GM12878 (cell line): ENCODE results near the gene IER5L. TPM values are rescaled to one million over a fixed set of nuclear protein-coding genes. Genes with fewer than 3 reads are reported as not detected.
A peak's percentile ranks its signal among the peaks of the same experiment; 100 is the strongest.

Experiments used
- BACH1 ChIP-seq: fragments of 450-650 bp; IDR thresholded peaks from 2 replicates; pipeline ENCODE4 v1.6.1; 2017; ENCODE audit warnings: mild to moderate bottlenecking, borderline replicate concordance
- CBFB ChIP-seq: IDR thresholded peaks from 2 replicates; pipeline ENCODE4 v1.6.1; 2016; ENCODE audit warnings: antibody characterized with exemption, low read depth
- CBX3 ChIP-seq: fragments of 200-600 bp; sonication (generic); IDR thresholded peaks from 2 replicates; pipeline ENCODE4 v1.6.1; 2016; ENCODE audit warnings: low read depth, borderline replicate concordance
- CHD2 ChIP-seq: IDR thresholded peaks from 2 replicates; pipeline ENCODE4 v1.6.1; 2011; ENCODE audit warnings: low read depth, low read length, improper control_type of control experiment, borderline replicate concordance
- DPF2 ChIP-seq: fragments of 450-650 bp; IDR thresholded peaks from 2 replicates; pipeline ENCODE4 v1.6.1; 2017; ENCODE audit warnings: mild to moderate bottlenecking
- EGR1 ChIP-seq, 2 experiments: IDR thresholded peaks; 1 replicate in 1 of 2; 2 replicates in 1 of 2; pipeline ENCODE4 v1.6.1; 2011 to 2012; ENCODE audit warnings: low read depth in 2 of 2, low read length in 2 of 2, borderline replicate concordance in 1 of 2, mild to moderate bottlenecking in 1 of 2, moderate library complexity in 1 of 2
- ESRRA ChIP-seq: IDR thresholded peaks from 2 replicates; pipeline ENCODE4 v1.6.1; 2012; ENCODE audit warnings: mild to moderate bottlenecking, low read length, improper control_type of control experiment
- JUND ChIP-seq: IDR thresholded peaks from 2 replicates; pipeline ENCODE4 v1.6.1; 2012; ENCODE audit warnings: low read depth, mild to moderate bottlenecking, low read length, improper control_type of control experiment, moderate library complexity
- LARP7 ChIP-seq: fragments of 450-650 bp; IDR thresholded peaks from 2 replicates; pipeline ENCODE4 v1.6.1; 2017; ENCODE audit warnings: mild to moderate bottlenecking
- MXI1 ChIP-seq: fragments of 150-350 bp; IDR thresholded peaks from 2 replicates; pipeline ENCODE4 v1.6.1; 2011; ENCODE audit warnings: low read depth, mild to moderate bottlenecking, inconsistent platforms, low read length, improper control_type of control experiment
- NBN ChIP-seq: fragments of 450-650 bp; IDR thresholded peaks from 2 replicates; pipeline ENCODE4 v1.6.1; 2016
- NFIC ChIP-seq: IDR thresholded peaks from 2 replicates; pipeline ENCODE4 v1.6.1; 2012; ENCODE audit warnings: low read depth, mild to moderate bottlenecking, inconsistent platforms, low read length, moderate library complexity
- NFXL1 ChIP-seq: fragments of 450-650 bp; IDR thresholded peaks from 2 replicates; pipeline ENCODE4 v1.6.1; 2017; ENCODE audit warnings: antibody characterized with exemption, mild to moderate bottlenecking, borderline replicate concordance
- NFYA ChIP-seq: IDR thresholded peaks from 2 replicates; pipeline ENCODE4 v1.6.1; 2011; ENCODE audit warnings: low read depth, mild to moderate bottlenecking, low read length, improper control_type of control experiment, borderline replicate concordance
- NR2C1 ChIP-seq: fragments of 450-650 bp; IDR thresholded peaks from 2 replicates; pipeline ENCODE4 v1.6.1; 2017; ENCODE audit warnings: antibody characterized with exemption, mild to moderate bottlenecking, moderate library complexity
- PAX8 ChIP-seq: fragments of 450-650 bp; IDR thresholded peaks from 2 replicates; pipeline ENCODE4 v1.6.1; 2017; ENCODE audit warnings: mild to moderate bottlenecking, moderate library complexity
- PRDM15 ChIP-seq: fragments of 450-650 bp; formaldehyde crosslinking; IDR thresholded peaks from 2 replicates; pipeline ENCODE4 v1.4.0; 2020; ENCODE audit warnings: mild to moderate bottlenecking, moderate library complexity
- RCOR1 ChIP-seq: conservative IDR thresholded peaks from 2 replicates; pipeline ENCODE4 v1.6.1; 2012; ENCODE audit warnings: low read depth, low read length, improper control_type of control experiment
- RELA ChIP-seq: fragments of 450-650 bp; IDR thresholded peaks from 2 replicates; pipeline ENCODE4 v1.8.0; 2014; ENCODE audit warnings: borderline replicate concordance; ENCODE audit not compliant: partially characterized antibody
- SMAD1 ChIP-seq: fragments of 450-650 bp; IDR thresholded peaks from 2 replicates; pipeline ENCODE4 v1.6.1; 2018; ENCODE audit warnings: mild to moderate bottlenecking, low read depth; ENCODE audit not compliant: partially characterized antibody
- SUZ12 ChIP-seq: fragments of 200-600 bp; sonication (generic); IDR thresholded peaks from one replicate; pipeline ENCODE4 v1.6.1; 2018; ENCODE audit warnings: antibody characterized with exemption, mild to moderate bottlenecking; ENCODE audit not compliant: unreplicated experiment
- TARDBP ChIP-seq: IDR thresholded peaks from 2 replicates; pipeline ENCODE4 v1.6.1; 2016; ENCODE audit warnings: borderline replicate concordance
- TBL1XR1 ChIP-seq: IDR thresholded peaks from 2 replicates; pipeline ENCODE4 v1.6.1; 2012; ENCODE audit warnings: low read depth, low read length, improper control_type of control experiment
- ZNF274 ChIP-seq: IDR thresholded peaks from one replicate; pipeline ENCODE4 v1.8.0; 2011; ENCODE audit not compliant: insufficient read length, insufficient read depth
- ZNF384 ChIP-seq: IDR thresholded peaks from 2 replicates; pipeline ENCODE4 v1.6.1; 2012; ENCODE audit warnings: low read depth, mild to moderate bottlenecking, low read length, improper control_type of control experiment, borderline replicate concordance
- ZNF687 ChIP-seq: fragments of 450-650 bp; IDR thresholded peaks from 2 replicates; pipeline ENCODE4 v1.6.1; 2017; ENCODE audit warnings: mild to moderate bottlenecking, moderate library complexity
- polyA plus RNA-seq, 11 experiments: library from polyadenylated mRNA; depleted of rRNA in 4 of 11; unstranded in 6 of 11; stranded (reverse) in 5 of 11; fragments of >200 nt; fragmentation: Nextera tagmentation in 4 of 11; fragmentation: Illumina TruSeq in 1 of 11; extraction: Ambion mirVana in 4 of 11; extraction: Trizol in 1 of 11; gene quantifications; 1 replicate in 1 of 11; 2 replicates in 10 of 11; pipeline versions ENCODE4 v1.2.1 to v1.2.3, GENCODE V29; 2011 to 2016; ENCODE audit warnings: inconsistent platforms in 2 of 11, missing spikeins in 2 of 11, low read depth in 1 of 11
- total RNA-seq, 4 experiments: library from RNA; depleted of rRNA in 3 of 4; stranded (reverse); fragments of >200 nt in 3 of 4; fragmentation: Illumina TruSeq in 1 of 4; extraction: Trizol in 1 of 4; gene quantifications; 2 replicates each; pipeline versions ENCODE4 v1.2.1 to v1.2.3, GENCODE V29; 2013 to 2021

IER5L gene
- total and polyA plus RNA-seq, 10 of the 15 experiments (the other 5 are each of a cell fraction or from before 2014, with no cell fraction given) = 0.04 to 1.4 (median 0.17) TPM

- TF ChIP-seq ZNF687 = peak; percentile 83
- no peak for TF ChIP-seq EGR1 (IDR thresholded peaks at IDR 0.05; ENCODE audit: borderline replicate concordance in 1 of 2, low read depth in 2 of 2, low read length in 2 of 2)
- TF ChIP-seq PRDM15 (CRISPR knock-in tag) = no peak
- TF ChIP-seq BACH1 = peak; percentile 83; the same call in 1 of the 2 replicates
- no peak; the same call in 1 of the 2 replicates for TF ChIP-seq RCOR1
- peak; percentile 99 for TF ChIP-seq MXI1
- TF ChIP-seq CBX3 = no peak
- TF ChIP-seq NFXL1 = no peak
- no peak for TF ChIP-seq SMAD1
- no peak for TF ChIP-seq LARP7
- TF ChIP-seq PAX8 = 0 out of 2 replicates have a peak, but pooled peaks have one; percentile 25
- TF ChIP-seq TBL1XR1 = peak; percentile 80; the same call in 1 of the 2 replicates
- TF ChIP-seq NFYA = no peak
- peak; percentile 22 for TF ChIP-seq RELA
- TF ChIP-seq CHD2 = peak; percentile 93
- peak; percentile 97 for TF ChIP-seq NFIC
- no peak; the same call in 1 of the 2 replicates for TF ChIP-seq TARDBP
- TF ChIP-seq ZNF384 = no peak; the same call in 1 of the 2 replicates
- peak; percentile 34; the same call in 1 of the 2 replicates for TF ChIP-seq NR2C1
- TF ChIP-seq ZNF274 = no peak
- no peak for TF ChIP-seq ESRRA
- TF ChIP-seq SUZ12 = no peak
- peak; percentile 92 for TF ChIP-seq NBN
- peak; percentile 90 for TF ChIP-seq CBFB
- peak; percentile 93; the same call in 1 of the 2 replicates for TF ChIP-seq JUND
- TF ChIP-seq DPF2 = peak; percentile 97
Measured at GRCh38 chr9:129139993-129140396, 38.1 kb downstream of the IER5L start (continued).
